ENCODE data around the gene STC2. TPM values are rescaled to one million over a fixed set of nuclear protein-coding genes. Genes with fewer than 3 reads are reported as not detected.

STC2 gene
- total RNA-seq, 2 experiments from 2014 or later, result 31.5 to 49.6 TPM

DNA sequence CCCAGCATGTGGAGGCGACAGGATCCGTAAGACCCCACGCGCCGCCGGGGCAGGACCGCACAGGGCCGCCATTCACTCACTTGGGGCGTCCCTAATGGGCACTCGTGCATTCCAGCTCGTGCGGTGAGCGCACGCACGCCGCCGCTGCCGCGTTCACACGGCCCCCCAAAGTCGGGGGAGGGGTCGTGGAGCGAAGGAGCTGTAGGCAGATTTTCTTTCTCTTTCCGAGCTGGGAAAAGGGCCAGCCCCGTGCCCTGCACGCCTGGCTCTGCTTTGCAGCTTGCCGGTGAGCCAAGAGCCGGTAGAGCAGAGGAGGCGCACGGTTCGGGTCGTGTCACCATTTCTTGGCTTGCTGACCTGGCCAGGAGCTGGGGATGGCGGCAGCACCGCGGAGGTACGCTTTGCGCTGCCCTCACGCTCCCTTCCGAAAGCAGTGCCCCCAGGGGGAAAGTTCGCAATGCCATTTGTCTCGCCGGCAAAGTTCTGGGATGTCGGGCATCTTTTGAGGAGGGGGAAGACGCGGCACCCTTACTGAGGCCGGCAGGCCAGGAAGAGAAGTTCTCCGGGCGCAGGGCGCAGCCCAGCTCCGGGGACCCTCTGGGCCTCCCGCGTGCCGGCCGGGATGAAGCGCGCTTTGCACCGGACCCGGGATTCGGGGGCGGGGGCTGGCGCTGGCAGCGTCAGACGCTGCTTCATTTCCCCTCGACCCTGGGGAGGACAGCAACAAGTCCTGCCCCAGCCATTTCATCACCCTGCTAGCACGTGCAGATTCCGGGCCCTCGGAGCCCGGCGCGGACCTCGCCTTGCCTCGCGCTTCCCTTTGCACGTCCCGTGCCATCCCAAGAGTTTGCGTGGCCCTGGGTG is 898 bp downstream of the STC2 start:
- H3K27ac Mint-ChIP-seq, result peak overlapping the region; percentile 98
- no peak for ATAC-seq

DNA sequence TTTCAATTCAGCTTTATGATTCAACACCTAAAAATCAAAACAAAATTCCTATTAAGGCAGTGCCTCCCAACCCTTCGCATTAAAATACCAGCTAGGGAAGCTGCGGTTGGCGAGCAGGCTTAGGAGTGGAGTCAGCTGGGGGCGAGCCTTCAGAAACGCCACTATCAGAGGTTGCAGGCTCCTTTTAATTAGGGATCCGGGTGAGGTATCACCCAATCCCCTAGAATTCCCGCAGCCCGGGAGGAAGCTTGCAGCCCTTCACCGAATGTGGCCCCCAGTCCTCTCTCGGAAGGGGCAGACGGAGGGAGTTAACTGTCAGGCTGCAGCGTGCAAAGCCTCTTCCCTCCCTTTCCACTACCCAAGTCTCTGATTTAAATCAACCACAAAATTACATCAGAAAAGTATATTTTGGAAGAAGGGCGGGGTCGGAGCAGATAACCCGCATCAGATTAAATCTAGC is 1.7 kb downstream of the STC2 start:
- DNase-seq (peak; percentile 28), ATAC-seq (no peak)
- Mint-ChIP-seq H3K4me3 (peak overlapping the region; percentile 98), H3K9me3 (ENCODE audit: low read depth) (no peaks in the 10 kb centered on the region), H3K36me3 (ENCODE audit: low read depth) (peaks cover 72% of the 10 kb centered on the region), H3K4me1 (peaks cover 44% of the 10 kb centered on the region), H3K27ac (peak overlapping the region; percentile 75), H3K27me3 (peaks cover 49% of the 10 kb centered on the region)
- intact Hi-C loops (cut with DNase I, micrococcal nuclease), result loop anchor here (5.0 kb wide), 2 partner anchors 84 to 1319 kb away; partner anchors contain the start of gene FBXW11 (in 1 of the 2)
- ChIA-PET CTCF (interaction anchor here (0.8 to 9.6 kb wide), 2 partner anchors 27 to 33 kb away, joined by 3 to 164 read pairs; no protein-coding TSS in a partner anchor), POLR2A (no interaction called here)

More for the DNA sequence above, 898 bp downstream of the STC2 start:
- H3K4me3 Mint-ChIP-seq, result peak overlapping the region; percentile 98
- CTCF ChIA-PET, result interaction anchor here (0.7 to 9.6 kb wide), 3 partner anchors 28 to 1678 kb away, joined by 3 to 164 read pairs (median 3); no protein-coding TSS in a partner anchor
- H3K9me3 Mint-ChIP-seq (ENCODE audit: low read depth), result no peaks in the 10 kb centered on the region
- DNase-seq, result peak; percentile 53
- peaks cover 56% of the 10 kb centered on the region for H3K27me3 Mint-ChIP-seq
- peaks cover 52% of the 10 kb centered on the region for H3K4me1 Mint-ChIP-seq
- H3K36me3 Mint-ChIP-seq (ENCODE audit: low read depth), result peaks cover 65% of the 10 kb centered on the region
- intact Hi-C loops (cut with DNase I, micrococcal nuclease), result loop anchor here (1.0 to 5.0 kb wide), 3 partner anchors 85 to 1320 kb away; partner anchors contain the start of gene FBXW11 (in 1 of the 2)
- POLR2A ChIA-PET, result no interaction called here

DNA sequence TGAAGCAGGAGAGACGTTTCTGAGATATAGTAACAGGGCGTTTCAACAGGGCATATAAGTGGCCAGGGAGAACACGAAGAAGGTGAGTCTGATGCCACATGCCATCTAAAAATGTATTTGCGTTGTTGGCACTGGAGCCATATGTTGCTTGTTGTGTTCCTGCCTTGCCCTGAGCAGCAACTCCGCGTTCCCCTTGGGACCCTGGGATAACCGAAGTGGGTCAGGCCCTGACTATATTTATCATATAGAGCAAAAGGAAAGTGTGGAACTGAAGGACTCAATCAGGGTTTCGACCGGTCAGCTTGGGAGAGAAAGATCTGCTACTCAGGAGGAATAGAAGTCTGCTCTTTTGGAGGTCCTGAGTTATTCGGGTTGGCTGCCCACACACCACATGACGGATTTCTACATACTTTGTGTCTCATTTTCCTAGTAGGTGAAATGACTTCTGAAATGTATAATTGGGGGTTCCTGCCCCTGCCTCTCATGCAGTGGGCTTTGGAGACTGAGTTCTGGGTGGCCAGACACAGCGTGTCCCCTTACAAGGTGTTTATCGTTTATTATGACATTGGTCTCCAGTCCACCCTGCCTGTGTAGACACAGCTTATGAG is 3.0 kb downstream of the STC2 start:
- DNase-seq (no peak), ATAC-seq (no peak)
- Mint-ChIP-seq H3K9me3 (ENCODE audit: low read depth) (no peaks in the 10 kb centered on the region), H3K4me3 (peak overlapping the region; percentile 98), H3K27me3 (peaks cover 49% of the 10 kb centered on the region), H3K36me3 (ENCODE audit: low read depth) (peaks cover 83% of the 10 kb centered on the region), H3K27ac (no peak overlapping the region), H3K4me1 (peaks cover 37% of the 10 kb centered on the region)
- POLR2A ChIA-PET, result no interaction called here
- CTCF ChIA-PET, result no interaction called here
- intact Hi-C loops (cut with DNase I, micrococcal nuclease), result loop anchor here (5.0 kb wide), 2 partner anchors 83 to 1318 kb away; partner anchors contain the start of gene FBXW11 (in 1 of the 2)

GRCh38 chr5:173324115-173325001 is 3.9 kb downstream of the STC2 start:
- intact Hi-C loops (cut with DNase I, micrococcal nuclease), result loop anchor here (5.0 kb wide), 2 partner anchors 82 to 1317 kb away; partner anchors contain the start of gene FBXW11 (in 1 of the 2)
- ChIA-PET CTCF (no interaction called here), POLR2A (no interaction called here)
- Mint-ChIP-seq H3K36me3 (ENCODE audit: low read depth) (peaks cover 91% of the 10 kb centered on the region), H3K9me3 (ENCODE audit: low read depth) (no peaks in the 10 kb centered on the region), H3K4me1 (peaks cover 37% of the 10 kb centered on the region), H3K4me3 (peak overlapping the region; percentile 6), H3K27ac (no peak overlapping the region), H3K27me3 (peaks cover 51% of the 10 kb centered on the region)
- ATAC-seq (no peak), DNase-seq (peak; percentile 34)

DNA sequence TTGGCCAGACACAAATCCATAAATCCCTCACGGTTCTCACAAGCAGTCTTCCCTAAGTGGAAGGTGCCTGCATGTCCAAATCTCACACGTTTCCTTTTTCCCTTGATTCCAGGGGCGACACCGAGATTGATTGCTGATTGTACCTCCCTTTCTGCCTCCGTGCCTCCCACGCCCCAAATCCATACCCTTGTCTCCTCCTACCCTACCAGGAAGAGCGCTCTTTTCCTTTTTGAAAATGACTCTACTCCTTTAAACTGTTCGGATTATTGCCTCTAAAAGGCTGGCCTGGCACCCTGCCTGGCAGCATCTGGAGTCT is 4.5 kb downstream of the STC2 start:
- H3K27me3 Mint-ChIP-seq, result peaks cover 46% of the 10 kb centered on the region
- intact Hi-C loops (cut with DNase I, micrococcal nuclease), result no loop called here
- POLR2A ChIA-PET, result no interaction called here
- peaks cover 32% of the 10 kb centered on the region for H3K4me1 Mint-ChIP-seq
- DNase-seq, result no peak
- no peak overlapping the region for H3K4me3 Mint-ChIP-seq
- H3K9me3 Mint-ChIP-seq (ENCODE audit: low read depth), result no peaks in the 10 kb centered on the region
- H3K27ac Mint-ChIP-seq, result no peak overlapping the region
- ATAC-seq, result no peak
- H3K36me3 Mint-ChIP-seq (ENCODE audit: low read depth), result peaks cover 90% of the 10 kb centered on the region
- CTCF ChIA-PET, result no interaction called here

DNA sequence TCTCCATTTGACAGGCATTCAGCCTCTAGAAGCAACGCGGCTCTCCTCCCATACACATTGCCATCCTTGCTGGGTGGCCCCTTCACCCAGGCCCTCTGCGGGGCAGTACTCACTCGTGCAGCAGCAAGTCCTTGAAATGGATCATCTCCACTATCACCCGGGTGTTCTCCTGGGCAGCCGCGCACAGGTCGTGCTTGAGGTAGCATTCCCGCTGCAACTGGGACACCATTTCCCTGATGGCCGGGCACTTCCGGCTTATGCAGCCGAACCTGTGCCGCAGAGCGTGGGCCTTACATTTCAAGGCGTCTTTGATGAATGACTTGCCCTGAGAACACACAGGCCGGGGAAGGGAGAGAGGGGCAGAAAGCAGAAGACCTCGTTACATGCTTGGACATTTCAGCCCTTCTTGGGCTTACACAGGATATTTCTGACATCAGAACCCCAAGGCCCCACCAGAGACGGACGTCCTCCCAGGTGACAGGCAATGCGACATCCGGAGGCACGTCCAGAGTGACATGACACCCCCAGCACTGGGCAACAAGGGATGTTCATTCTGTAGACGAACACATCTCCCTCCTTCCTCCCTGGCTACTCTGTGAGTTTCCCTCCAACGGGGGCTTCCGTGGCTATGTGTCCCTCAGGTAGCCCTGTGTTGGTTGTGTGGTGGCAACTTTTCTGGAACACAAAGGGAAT is 5.0 kb downstream of the STC2 start:
- Mint-ChIP-seq H3K27ac (no peak overlapping the region), H3K27me3 (peaks cover 48% of the 10 kb centered on the region), H3K36me3 (ENCODE audit: low read depth) (peaks cover 90% of the 10 kb centered on the region), H3K4me1 (peaks cover 30% of the 10 kb centered on the region), H3K4me3 (no peak overlapping the region), H3K9me3 (ENCODE audit: low read depth) (no peaks in the 10 kb centered on the region)
- intact Hi-C loops (cut with DNase I, micrococcal nuclease), result no loop called here
- ATAC-seq (no peak), DNase-seq (no peak)
- ChIA-PET CTCF (no interaction called here), POLR2A (no interaction called here)

GRCh38 chr5:173321886-173322285 is 6.3 kb downstream of the STC2 start:
- CTCF ChIA-PET, result interaction anchor here (1.2 kb wide), 1 partner anchor 23 kb away, joined by 5 read pairs; no protein-coding TSS in a partner anchor
- H3K9me3 Mint-ChIP-seq (ENCODE audit: low read depth), result no peaks in the 10 kb centered on the region
- H3K27me3 Mint-ChIP-seq, result peaks cover 46% of the 10 kb centered on the region
- H3K36me3 Mint-ChIP-seq (ENCODE audit: low read depth), result peaks cover 94% of the 10 kb centered on the region
- ATAC-seq (no peak), DNase-seq (no peak)
- no peak overlapping the region for H3K4me3 Mint-ChIP-seq
- intact Hi-C loops (cut with DNase I, micrococcal nuclease), result no loop called here
- POLR2A ChIA-PET, result no interaction called here
- H3K4me1 Mint-ChIP-seq, result peaks cover 26% of the 10 kb centered on the region
- no peak overlapping the region for H3K27ac Mint-ChIP-seq

- DNase-seq, result no peak
- Mint-ChIP-seq H3K4me3 (no peak overlapping the region), H3K9me3 (ENCODE audit: low read depth) (no peaks in the 10 kb centered on the region), H3K36me3 (ENCODE audit: low read depth) (peaks cover 79% of the 10 kb centered on the region), H3K4me1 (peaks cover 17% of the 10 kb centered on the region), H3K27me3 (peaks cover 42% of the 10 kb centered on the region), H3K27ac (no peak overlapping the region)
- ChIA-PET CTCF (interaction anchor here (0.6 to 0.7 kb wide), 2 partner anchors 12 to 181 kb away, joined by 3 to 4 read pairs; no protein-coding TSS in a partner anchor), POLR2A (no interaction called here)
- intact Hi-C loops (cut with DNase I, micrococcal nuclease), result no loop called here
- ATAC-seq, result no peak
Measured at GRCh38 chr5:173320259-173320658, 8.0 kb downstream of the STC2 start.

GRCh38 chr5:173319646-173320045 is 8.6 kb downstream of the STC2 start:
- ChIA-PET POLR2A (no interaction called here), CTCF (interaction anchor here (0.5 to 0.6 kb wide), 2 partner anchors 12 to 98 kb away, joined by 4 read pairs; no protein-coding TSS in a partner anchor)
- peaks cover 73% of the 10 kb centered on the region for H3K36me3 Mint-ChIP-seq (ENCODE audit: low read depth)
- H3K4me1 Mint-ChIP-seq, result peaks cover 11% of the 10 kb centered on the region
- H3K27me3 Mint-ChIP-seq, result peaks cover 37% of the 10 kb centered on the region
- intact Hi-C loops (cut with DNase I, micrococcal nuclease), result no loop called here
- no peaks in the 10 kb centered on the region for H3K9me3 Mint-ChIP-seq (ENCODE audit: low read depth)
- no peak for ATAC-seq
- H3K4me3 Mint-ChIP-seq, result no peak overlapping the region
- no peak for DNase-seq
- H3K27ac Mint-ChIP-seq, result no peak overlapping the region

DNA sequence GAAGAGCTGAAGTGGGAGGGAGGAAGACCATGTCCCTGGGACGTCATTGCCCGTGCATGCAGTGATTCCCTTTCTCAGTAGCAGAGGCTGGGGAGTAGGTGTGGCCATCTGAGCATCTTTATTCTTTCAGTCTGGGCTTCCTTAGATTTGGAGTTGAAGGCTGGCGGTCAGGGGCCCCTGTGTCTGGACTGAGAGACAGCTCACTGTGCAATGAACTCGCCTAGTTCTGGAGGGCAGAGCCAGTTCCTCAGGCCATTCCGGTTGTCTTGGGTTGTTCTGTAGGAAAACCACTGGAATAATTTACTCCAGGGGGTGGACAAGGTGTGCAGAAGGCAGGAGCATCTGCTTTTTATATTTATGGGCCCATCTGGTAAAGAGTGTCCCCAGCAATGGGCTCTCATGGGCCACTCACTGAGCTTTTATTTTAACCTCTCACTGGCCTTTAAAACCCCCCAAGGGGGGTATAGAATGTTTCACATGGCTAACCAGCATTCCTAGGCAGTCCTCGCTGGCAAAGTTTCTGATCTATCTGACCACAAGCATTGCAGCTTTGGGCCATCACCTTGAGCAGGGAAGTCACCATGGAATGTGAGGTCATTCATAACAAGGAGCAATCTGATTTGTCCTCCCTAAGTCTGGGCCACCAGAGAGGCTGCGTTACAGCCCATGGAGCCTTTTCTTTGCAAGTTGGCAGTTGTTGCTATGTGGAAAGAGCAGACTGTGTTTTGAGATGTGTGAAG is 9.2 kb downstream of the STC2 start:
- H3K27ac Mint-ChIP-seq, result no peak overlapping the region
- POLR2A ChIA-PET, result no interaction called here
- no peaks in the 10 kb centered on the region for H3K9me3 Mint-ChIP-seq (ENCODE audit: low read depth)
- no peak overlapping the region for H3K4me3 Mint-ChIP-seq
- no peak for DNase-seq
- CTCF ChIA-PET, result interaction anchor here (0.5 to 0.6 kb wide), 2 partner anchors 15 to 97 kb away, joined by 3 to 4 read pairs; no protein-coding TSS in a partner anchor
- no peak for ATAC-seq
- peaks cover 33% of the 10 kb centered on the region for H3K27me3 Mint-ChIP-seq
- peaks cover 67% of the 10 kb centered on the region for H3K36me3 Mint-ChIP-seq (ENCODE audit: low read depth)
- peaks cover 5% of the 10 kb centered on the region for H3K4me1 Mint-ChIP-seq
- intact Hi-C loops (cut with DNase I, micrococcal nuclease), result no loop called here
